COLO668 (cell line): Measurements from ENCODE around the gene FAM98C.
"Not testable (repeated sequence)": the region's sequence is repeated elsewhere in the genome, so short reads cannot be mapped to it uniquely, and the experiment has no call there.

Source experiments
- DNase-seq: peaks from one replicate; lab custom pipeline; 2025; ENCODE audit not compliant: unreplicated experiment; lab: John Stamatoyannopoulos, UW

FAM98C gene

DNA sequence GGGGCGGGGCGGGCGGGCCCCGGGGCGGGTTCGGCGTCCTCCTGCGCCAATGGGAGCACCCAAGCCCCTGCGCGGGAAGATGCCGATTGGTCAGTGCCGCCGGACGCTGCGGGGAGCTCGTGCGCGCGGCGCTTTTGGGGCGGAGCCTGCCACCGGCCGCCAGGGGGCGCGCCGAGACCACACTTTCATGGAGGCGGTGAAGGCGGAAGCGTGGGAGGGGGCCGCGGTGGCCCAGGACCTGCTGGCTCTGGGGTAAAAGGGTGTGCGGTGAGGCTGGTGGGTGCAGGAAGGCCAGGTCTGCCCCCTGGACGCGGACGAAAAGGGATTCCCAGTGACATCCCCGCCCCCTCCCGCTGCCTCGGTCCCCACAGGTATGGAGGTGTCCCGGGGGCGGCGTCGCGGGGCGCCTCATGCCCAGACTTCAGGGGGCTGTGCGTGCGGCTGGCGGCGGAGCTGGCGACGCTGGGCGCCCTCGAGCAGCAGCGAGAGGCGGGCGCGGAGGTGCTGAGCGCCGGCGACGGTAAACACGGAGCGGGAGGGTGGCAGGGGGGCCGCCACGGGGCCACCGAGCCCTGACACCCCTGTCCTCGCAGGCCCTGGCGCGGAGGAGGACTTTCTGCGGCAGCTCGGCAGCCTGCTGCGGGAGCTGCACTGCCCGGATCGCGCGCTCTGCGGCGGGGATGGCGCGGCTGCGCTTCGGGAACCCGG, at the start of gene FAM98C:
FAM98C (plus strand) TSS at position 127 of the 708 bp plus-strand sequence; CDS start at position 188, 61 bp downstream.
- DNase-seq: peak; percentile 97

- DNase-seq: no peak
Measured at GRCh38 chr19:38355728-38356725, 46.9 kb upstream of the FAM98C start.

DNA sequence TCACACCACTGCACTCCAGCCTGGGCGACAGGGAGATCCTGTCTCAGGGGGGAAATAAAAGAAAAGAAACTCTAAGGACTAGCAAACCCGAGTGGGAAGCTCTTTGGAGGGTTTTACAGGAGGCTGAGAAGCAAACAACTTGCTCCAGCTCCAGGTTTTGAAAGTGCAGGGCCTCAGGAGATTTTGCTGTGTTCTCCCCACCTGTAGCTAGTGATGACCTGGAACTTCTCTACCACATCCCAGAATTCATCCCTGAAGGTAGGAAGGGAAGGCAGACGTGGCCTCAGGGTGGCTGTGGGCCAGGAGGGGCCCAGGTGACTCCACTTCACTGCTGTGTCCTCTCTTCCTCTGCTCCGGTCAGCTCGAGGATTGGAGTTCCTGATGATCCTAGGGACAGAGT, 44.8 kb upstream of the FAM98C start:
- no peak for DNase-seq

GRCh38 chr19:38359242-38360021, 43.5 kb upstream of the FAM98C start:
- no peak for DNase-seq

GRCh38 chr19:38360351-38360750, 42.5 kb upstream of the FAM98C start:
- peak; percentile 37 for DNase-seq

GRCh38 chr19:38360839-38361631, 41.9 kb upstream of the FAM98C start:
- no peak for DNase-seq

GRCh38 chr19:38361633-38362075, 41.2 kb upstream of the FAM98C start:
- peak; percentile 82 for DNase-seq

GRCh38 chr19:38362076-38362945, 40.6 kb upstream of the FAM98C start:
- DNase-seq: peak; percentile 69

DNA sequence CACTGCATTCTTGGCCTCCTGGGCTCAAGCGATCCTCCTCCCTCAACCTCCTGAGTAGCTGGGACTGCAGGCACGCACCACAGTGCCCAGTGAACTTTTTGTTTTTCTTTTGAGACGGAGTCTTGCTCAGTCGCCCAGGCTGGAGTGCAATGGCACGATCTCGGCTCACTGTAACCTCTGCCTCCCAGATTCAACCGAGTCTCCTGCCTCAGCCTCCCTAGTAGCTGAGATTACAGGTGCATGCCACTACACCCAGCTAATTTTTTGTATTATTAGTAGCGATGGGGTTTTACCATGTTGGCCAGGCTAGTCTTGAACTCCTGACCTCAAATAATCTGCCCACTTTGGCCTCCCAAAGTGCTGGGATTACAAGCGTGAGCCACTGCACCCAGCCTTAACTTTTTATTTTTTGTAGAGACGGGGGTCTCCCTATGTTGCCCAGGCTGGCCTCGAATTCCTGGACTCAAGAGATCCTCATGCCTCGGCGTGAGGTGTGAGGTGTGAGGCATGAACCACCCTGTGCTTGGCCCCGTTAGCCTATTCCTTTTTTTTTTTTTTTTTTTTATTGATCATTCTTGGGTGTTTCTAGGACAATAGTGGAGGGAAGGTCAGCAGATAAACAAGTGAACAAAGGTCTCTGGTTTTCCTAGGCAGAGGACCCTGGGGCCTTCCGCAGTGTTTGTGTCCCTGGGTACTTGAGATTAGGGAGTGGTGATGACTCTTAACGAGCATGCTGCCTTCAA, 39.8 kb upstream of the FAM98C start:
- DNase-seq: not testable (repeated sequence)

GRCh38 chr19:38367041-38367440, 35.9 kb upstream of the FAM98C start:
- DNase-seq: no peak

DNA sequence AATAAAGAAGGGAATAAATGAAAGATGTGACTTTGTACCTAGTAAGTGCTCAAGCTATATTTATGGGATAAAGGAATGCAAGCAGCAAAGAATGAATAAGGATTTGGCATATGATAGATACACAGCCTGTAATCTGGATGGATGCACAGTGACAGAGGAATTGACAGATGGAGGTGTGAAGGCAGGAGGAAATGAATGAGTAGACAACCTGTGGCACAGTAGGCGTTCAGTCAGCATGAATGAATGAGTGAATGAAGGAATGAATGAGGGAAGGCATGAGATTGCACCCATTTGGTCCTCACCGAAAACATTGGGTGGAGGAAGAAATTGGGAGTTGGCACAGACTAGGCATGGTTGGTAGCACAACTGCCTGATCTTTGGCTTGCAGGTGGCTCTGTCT, 33.3 kb upstream of the FAM98C start:
- DNase-seq: no peak

DNA sequence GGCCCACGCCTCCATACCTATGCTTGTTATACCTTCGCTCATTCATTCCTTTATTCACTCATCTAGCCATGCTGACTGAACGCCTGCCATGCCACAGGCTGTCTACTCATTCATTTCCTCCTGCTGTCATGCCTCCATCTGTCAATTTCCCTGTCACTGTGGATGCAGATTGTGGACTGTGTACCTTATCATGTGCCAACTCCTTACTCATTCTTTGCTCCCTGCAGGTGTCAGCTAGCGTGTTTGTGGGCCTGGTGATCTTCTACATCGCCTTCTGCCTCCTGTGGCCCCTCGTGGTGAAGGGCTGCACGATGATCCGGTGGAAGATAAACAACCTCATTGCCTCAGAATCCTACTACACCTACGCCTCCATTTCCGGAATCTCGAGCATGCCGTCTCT, 32.6 kb upstream of the FAM98C start:
- no peak for DNase-seq

- DNase-seq: no peak
Measured at GRCh38 chr19:38371081-38371480, 31.8 kb upstream of the FAM98C start.

GRCh38 chr19:38373907-38374331, 29.0 kb upstream of the FAM98C start:
- no peak for DNase-seq

DNA sequence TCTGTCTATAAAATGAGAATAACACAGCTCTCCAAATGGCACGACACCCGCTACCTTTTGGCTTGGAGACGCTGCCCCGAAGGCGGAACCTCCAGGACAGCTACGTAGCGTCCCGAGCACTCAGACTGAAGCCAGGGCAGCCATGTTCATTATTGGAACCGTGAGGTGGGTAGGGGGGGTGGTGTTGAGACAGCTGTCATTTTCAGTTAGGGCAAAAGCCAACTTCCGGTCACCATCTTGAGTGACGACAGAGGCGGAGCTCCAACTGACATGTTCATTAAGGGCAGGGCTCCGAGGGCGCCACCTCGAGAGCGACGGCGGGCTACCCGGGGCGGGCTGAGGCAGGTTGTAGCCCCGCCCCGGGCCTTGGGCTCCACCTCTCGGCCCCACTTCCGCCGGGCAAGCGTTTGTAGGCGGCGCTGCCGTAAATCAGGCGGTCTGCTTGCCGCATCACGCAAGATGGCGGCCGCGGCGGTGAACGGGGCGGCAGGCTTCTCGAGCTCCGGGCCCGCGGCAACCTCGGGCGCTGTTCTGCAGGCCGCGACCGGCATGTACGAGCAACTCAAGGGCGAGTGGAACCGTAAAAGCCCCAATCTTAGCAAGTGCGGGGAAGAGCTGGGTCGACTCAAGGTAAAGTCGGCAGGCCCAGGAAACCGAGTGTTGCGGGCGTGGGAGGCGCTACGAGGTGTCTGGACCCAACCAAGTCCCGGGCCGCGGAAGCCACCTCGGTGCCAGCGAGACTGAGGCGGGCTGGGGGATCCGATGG, 28.4 kb upstream of the FAM98C start, which contains the start of gene PSMD8:
PSMD8 (plus strand) TSS at position 240 of the 766 bp plus-strand sequence; CDS start at position 271, 31 bp downstream.
- peak; percentile 98 for DNase-seq

GRCh38 chr19:38375098-38375493, 27.8 kb upstream of the FAM98C start:
- no peak for DNase-seq

- no peak for DNase-seq
Measured at GRCh38 chr19:38375748-38376147, 27.1 kb upstream of the FAM98C start.

DNA sequence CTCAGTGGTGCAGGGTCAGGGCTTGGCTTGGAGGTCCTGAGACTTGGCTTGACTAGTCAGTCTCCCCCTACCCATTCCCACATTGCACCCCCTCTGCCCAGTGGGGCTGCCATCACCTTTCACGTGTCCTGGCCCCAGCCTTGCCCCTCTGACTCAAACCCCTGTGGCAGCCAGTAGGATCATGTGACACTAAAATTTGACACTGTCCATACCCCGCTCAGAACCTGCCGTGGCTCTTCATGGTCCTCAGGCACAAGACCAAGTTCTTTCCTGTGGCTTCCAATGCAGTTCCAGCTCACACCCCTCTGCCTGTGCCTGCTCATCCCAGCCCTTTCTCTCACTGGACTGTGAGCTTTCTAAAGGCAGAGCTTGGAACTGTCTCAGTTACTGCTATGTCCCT, 26.3 kb upstream of the FAM98C start:
- no peak for DNase-seq
